Measurements from ENCODE around the gene DTD1. TPM values are rescaled to one million over a fixed set of nuclear protein-coding genes. Genes with fewer than 3 reads are reported as not detected.

Gene DTD1
- total RNA-seq, 1 donor: 19.0 TPM

DNA sequence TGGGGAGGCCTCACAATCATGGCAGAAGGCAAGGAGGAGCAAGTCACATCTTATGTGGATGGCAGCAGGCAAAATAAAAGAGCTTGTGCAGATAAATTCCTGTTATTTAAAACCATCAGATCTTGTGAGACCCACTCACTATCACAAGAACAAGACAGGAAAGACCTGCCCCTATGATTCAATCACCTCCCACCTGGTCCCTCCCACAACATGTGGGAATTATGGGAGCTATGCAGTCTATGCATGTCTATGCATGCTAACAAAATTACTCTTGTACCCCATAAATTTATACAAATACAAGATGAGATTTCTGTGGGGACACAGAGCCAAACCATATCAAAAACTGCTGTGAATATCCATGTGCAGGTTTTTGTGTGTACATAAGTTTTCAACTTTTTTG, 200.2 kb downstream of the DTD1 start:
- Histone ChIP-seq H3K27me3 (ENCODE audit: insufficient read depth, low read length) (peaks cover 7% of the 10 kb centered on the region), H3K4me1 (ENCODE audit: insufficient read depth, low read length) (no peaks in the 10 kb centered on the region), H3K9me3 (ENCODE audit: low read depth, low read length) (no peaks in the 10 kb centered on the region)

GRCh38 chr20:18790787-18791186, 202.9 kb downstream of the DTD1 start:
- Histone ChIP-seq H3K9me3 (ENCODE audit: low read depth, low read length) (no peaks in the 10 kb centered on the region), H3K27me3 (ENCODE audit: insufficient read depth, low read length) (peaks cover 7% of the 10 kb centered on the region), H3K4me1 (ENCODE audit: insufficient read depth, low read length) (peaks cover 6% of the 10 kb centered on the region), H3K4me3 (ENCODE audit: low read length) (no peak overlapping the region)

More for the DNA sequence above, 200.2 kb downstream of the DTD1 start:
- no peak overlapping the region for H3K4me3 ChIP-seq (ENCODE audit: low read length)

DNA sequence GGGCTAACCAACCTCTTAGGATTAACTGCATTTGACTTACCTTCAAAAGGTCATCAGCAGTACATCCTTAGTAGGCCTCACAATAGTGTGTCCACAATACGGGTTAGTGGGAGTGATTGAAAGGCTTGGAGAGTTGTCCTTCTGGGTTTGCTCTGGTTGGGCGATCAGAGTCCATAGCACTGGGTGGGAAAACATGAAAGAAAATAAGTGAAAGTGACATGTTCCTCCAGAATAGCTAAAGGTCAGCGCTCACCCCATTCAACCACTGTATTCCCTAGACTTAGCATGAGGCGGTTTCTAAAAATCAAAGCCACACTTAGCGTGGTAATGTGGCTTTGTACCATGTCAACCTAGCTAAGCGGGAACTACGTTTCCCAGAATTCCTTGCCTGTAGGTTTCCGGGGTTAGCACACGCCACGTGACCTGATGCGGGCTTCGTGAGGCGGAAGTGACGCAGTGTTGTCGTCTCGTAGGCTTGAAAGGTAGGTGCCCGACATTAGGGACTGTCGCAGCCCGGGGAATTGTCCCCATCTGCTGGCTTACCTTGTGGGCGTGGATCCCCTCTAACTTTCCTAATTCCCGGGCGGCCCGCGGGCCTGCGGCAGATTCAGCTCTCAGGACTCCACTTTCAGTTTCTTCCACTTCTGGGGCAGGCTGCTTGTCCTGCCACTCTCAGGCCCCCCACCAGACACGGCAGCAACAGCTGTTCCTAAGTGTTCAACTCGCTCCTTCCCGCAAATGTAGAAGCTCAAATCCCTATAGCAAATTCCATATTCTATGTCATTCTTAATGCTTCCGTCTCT, 206.0 kb downstream of the DTD1 start:
- peaks cover 3% of the 10 kb centered on the region for H3K27me3 ChIP-seq (ENCODE audit: insufficient read depth, low read length)
- H3K4me3 ChIP-seq (ENCODE audit: low read length): peak overlapping the region; percentile 60
- H3K9me3 ChIP-seq (ENCODE audit: low read depth, low read length): no peaks in the 10 kb centered on the region

GRCh38 chr20:18794428-18794787, 206.6 kb downstream of the DTD1 start:
- no peaks in the 10 kb centered on the region for H3K9me3 ChIP-seq (ENCODE audit: low read depth, low read length)
- peaks cover 2% of the 10 kb centered on the region for H3K27me3 ChIP-seq (ENCODE audit: insufficient read depth, low read length)
- peak overlapping the region; percentile 60 for H3K4me3 ChIP-seq (ENCODE audit: low read length)
- peaks cover 6% of the 10 kb centered on the region for H3K4me1 ChIP-seq (ENCODE audit: insufficient read depth, low read length)

More for the DNA sequence above, 206.0 kb downstream of the DTD1 start:
- peaks cover 6% of the 10 kb centered on the region for H3K4me1 ChIP-seq (ENCODE audit: insufficient read depth, low read length)

- H3K27me3 ChIP-seq (ENCODE audit: insufficient read depth, low read length): no peaks in the 10 kb centered on the region
- H3K9me3 ChIP-seq (ENCODE audit: low read depth, low read length): no peaks in the 10 kb centered on the region
- peaks cover 6% of the 10 kb centered on the region for H3K4me1 ChIP-seq (ENCODE audit: insufficient read depth, low read length)
- H3K4me3 ChIP-seq (ENCODE audit: low read length): no peak overlapping the region
Measured at GRCh38 chr20:18795366-18795765, 207.5 kb downstream of the DTD1 start.

DNA sequence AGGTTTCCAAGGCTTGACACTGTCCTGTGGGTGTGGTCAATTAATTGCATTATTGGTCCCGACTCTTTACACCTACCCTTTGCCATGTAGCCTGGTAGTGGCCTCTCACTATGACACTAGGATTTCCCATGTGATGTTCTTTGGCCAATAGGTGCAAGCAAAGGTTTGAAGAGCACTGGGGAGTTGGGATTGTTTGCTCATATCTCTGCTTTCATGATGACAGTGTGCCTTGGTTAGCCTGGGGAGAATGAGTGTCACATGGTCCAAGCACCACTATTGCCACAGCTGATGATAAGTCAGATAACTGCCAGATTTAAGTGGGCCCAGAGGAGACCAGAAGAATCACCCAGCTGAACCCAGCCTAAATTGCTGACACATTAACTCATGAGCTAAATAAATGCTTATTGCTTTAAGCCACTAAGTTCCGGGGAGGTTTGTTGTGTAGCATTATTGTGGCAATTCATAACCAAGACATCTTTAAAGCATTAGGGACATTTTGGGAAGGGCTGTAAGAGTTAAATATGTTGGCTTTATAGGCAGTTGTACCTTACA, 208.5 kb downstream of the DTD1 start:
- H3K4me3 ChIP-seq (ENCODE audit: low read length): no peak overlapping the region
- H3K4me1 ChIP-seq (ENCODE audit: insufficient read depth, low read length): peaks cover 6% of the 10 kb centered on the region

GRCh38 chr20:18801516-18801915, 213.7 kb downstream of the DTD1 start:
- H3K9me3 ChIP-seq (ENCODE audit: low read depth, low read length): no peaks in the 10 kb centered on the region
- no peak overlapping the region for H3K4me3 ChIP-seq (ENCODE audit: low read length)
- H3K4me1 ChIP-seq (ENCODE audit: insufficient read depth, low read length): no peaks in the 10 kb centered on the region
- H3K27me3 ChIP-seq (ENCODE audit: insufficient read depth, low read length): no peaks in the 10 kb centered on the region

More for the DNA sequence above, 208.5 kb downstream of the DTD1 start:
- Histone ChIP-seq H3K9me3 (ENCODE audit: low read depth, low read length) (no peaks in the 10 kb centered on the region), H3K27me3 (ENCODE audit: insufficient read depth, low read length) (no peaks in the 10 kb centered on the region)

- Histone ChIP-seq H3K27me3 (ENCODE audit: insufficient read depth, low read length) (no peaks in the 10 kb centered on the region), H3K9me3 (ENCODE audit: low read depth, low read length) (no peaks in the 10 kb centered on the region), H3K4me3 (ENCODE audit: low read length) (no peak overlapping the region), H3K4me1 (ENCODE audit: insufficient read depth, low read length) (no peaks in the 10 kb centered on the region)
Measured at GRCh38 chr20:18802012-18802634, 214.3 kb downstream of the DTD1 start.

DNA sequence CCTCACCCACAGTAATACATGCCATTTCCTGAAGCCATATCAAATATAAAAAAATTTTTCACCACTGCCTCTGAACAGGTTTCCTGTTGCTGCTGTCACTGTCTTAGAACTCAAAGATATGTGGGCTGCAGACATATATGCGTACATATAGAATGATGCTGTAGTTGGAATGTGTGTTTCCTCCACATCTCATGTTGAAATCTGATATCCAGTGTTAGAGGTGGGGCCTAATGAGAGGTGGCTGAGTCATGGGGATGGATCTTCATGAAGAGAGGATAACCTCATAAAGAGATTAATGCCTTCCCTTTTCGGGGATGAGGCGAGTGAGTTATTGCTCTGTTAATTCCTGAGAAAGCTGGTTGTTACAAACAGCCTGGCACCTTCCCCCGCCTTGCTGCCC, 218.0 kb downstream of the DTD1 start:
- no peaks in the 10 kb centered on the region for H3K27me3 ChIP-seq (ENCODE audit: insufficient read depth, low read length)
- H3K4me3 ChIP-seq (ENCODE audit: low read length): no peak overlapping the region
- no peaks in the 10 kb centered on the region for H3K4me1 ChIP-seq (ENCODE audit: insufficient read depth, low read length)
- no peaks in the 10 kb centered on the region for H3K9me3 ChIP-seq (ENCODE audit: low read depth, low read length)

DNA sequence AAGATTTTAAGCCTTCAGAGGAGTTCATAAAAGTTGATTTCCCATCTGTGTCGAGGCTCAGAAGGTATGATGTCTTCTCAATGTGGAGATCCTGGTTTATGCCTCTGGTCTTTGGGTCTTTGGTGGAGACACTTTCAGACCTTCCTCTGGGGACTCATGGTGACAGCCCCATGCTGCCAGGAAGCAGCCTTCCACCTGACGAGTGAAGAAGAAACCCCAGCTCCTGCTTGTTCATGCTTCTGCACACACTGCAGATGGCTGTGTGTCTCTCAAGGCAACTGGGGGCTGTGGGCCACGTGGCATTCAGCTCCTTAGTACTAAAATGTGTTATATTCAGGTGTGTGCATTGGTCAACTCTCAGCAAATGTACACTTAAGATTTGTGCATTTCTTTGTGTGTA, 220.9 kb downstream of the DTD1 start:
- no peaks in the 10 kb centered on the region for H3K4me1 ChIP-seq (ENCODE audit: insufficient read depth, low read length)
- no peak overlapping the region for H3K4me3 ChIP-seq (ENCODE audit: low read length)
- no peaks in the 10 kb centered on the region for H3K27me3 ChIP-seq (ENCODE audit: insufficient read depth, low read length)
- no peaks in the 10 kb centered on the region for H3K9me3 ChIP-seq (ENCODE audit: low read depth, low read length)

DNA sequence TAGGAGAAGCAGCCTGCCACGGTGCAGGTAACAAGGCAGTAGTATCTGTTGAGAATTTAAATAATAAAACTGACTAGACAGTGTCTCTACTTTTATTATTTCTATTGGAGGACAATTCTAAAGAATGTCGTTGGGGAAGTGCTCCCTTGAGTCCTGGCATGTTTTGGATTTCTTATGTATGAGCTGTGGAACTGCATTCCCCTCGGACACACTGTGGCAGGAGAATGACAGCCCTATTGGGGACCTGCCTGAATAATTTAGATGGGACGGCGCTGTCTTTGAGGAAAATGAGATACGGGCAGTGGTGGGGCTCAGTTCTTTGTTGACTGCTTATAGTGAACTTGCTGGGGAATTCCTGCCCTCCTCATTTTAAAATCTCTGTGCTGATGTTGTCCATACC, 223.3 kb downstream of the DTD1 start:
- Histone ChIP-seq H3K4me3 (ENCODE audit: low read length) (no peak overlapping the region), H3K27me3 (ENCODE audit: insufficient read depth, low read length) (no peaks in the 10 kb centered on the region), H3K9me3 (ENCODE audit: low read depth, low read length) (no peaks in the 10 kb centered on the region), H3K4me1 (ENCODE audit: insufficient read depth, low read length) (no peaks in the 10 kb centered on the region)

- Histone ChIP-seq H3K4me1 (ENCODE audit: insufficient read depth, low read length) (no peaks in the 10 kb centered on the region), H3K27me3 (ENCODE audit: insufficient read depth, low read length) (no peaks in the 10 kb centered on the region), H3K4me3 (ENCODE audit: low read length) (no peak overlapping the region), H3K9me3 (ENCODE audit: low read depth, low read length) (no peaks in the 10 kb centered on the region)
Measured at GRCh38 chr20:18811904-18812303, 224.1 kb downstream of the DTD1 start.

GRCh38 chr20:18813483-18813882, 225.6 kb downstream of the DTD1 start, which contains the start of gene SCP2D1:
SCP2D1 (plus strand) TSS chr20:18813783; CDS start chr20:18813816, 33 bp downstream.
- no peaks in the 10 kb centered on the region for H3K9me3 ChIP-seq (ENCODE audit: low read depth, low read length)
- no peaks in the 10 kb centered on the region for H3K4me1 ChIP-seq (ENCODE audit: insufficient read depth, low read length)
- no peaks in the 10 kb centered on the region for H3K27me3 ChIP-seq (ENCODE audit: insufficient read depth, low read length)
- H3K4me3 ChIP-seq (ENCODE audit: low read length): no peak within 1 kb of the TSS

GRCh38 chr20:18815194-18815942, 227.5 kb downstream of the DTD1 start:
- no peaks in the 10 kb centered on the region for H3K27me3 ChIP-seq (ENCODE audit: insufficient read depth, low read length)
- no peak overlapping the region for H3K4me3 ChIP-seq (ENCODE audit: low read length)
- H3K4me1 ChIP-seq (ENCODE audit: insufficient read depth, low read length): no peaks in the 10 kb centered on the region
- H3K9me3 ChIP-seq (ENCODE audit: low read depth, low read length): no peaks in the 10 kb centered on the region
